Activated naive CD4-positive, alpha-beta T cell treated with anti-CD3 and anti-CD28 coated beads, Interleukin-2, amount 10 ng/mL, durations not matched to agents 7 days and 5 days (primary cell): Measurements from ENCODE around the gene SLC25A33.
A peak's percentile ranks its signal among the peaks of the same experiment; 100 is the strongest.

Source experiments
- CTCF ChIA-PET: fragments of 350-600 bp; sonication (Branson Sonifier 250); formaldehyde crosslinking; loops from one replicate; lab custom pipeline; 2021; ENCODE audit warnings: antibody characterized with exemption; lab: Charles Lee
- DNase-seq: peaks from one replicate; pipeline ENCODE4 v3.0.0-alpha.2; 2020
- H3K27ac Mint-ChIP-seq: one replicate; pipeline ENCODE4 v1.8.0; 2021; ENCODE audit warnings: mild to moderate bottlenecking, moderate library complexity, mixed read lengths
- H3K27me3 Mint-ChIP-seq: one replicate; pipeline ENCODE4 v1.8.0; 2021; ENCODE audit warnings: mild to moderate bottlenecking, mixed read lengths
- H3K36me3 Mint-ChIP-seq: one replicate; pipeline ENCODE4 v1.8.0; 2021; ENCODE audit warnings: mixed read lengths
- H3K4me1 Mint-ChIP-seq: one replicate; pipeline ENCODE4 v1.8.0; 2021; ENCODE audit warnings: mixed read lengths
- H3K4me3 Mint-ChIP-seq: one replicate; pipeline ENCODE4 v1.8.0; 2021; ENCODE audit warnings: mild to moderate bottlenecking, moderate library complexity, mixed read lengths
- H3K9me3 Mint-ChIP-seq: one replicate; pipeline ENCODE4 v1.8.0; 2021; ENCODE audit warnings: mixed read lengths

SLC25A33 gene

DNA sequence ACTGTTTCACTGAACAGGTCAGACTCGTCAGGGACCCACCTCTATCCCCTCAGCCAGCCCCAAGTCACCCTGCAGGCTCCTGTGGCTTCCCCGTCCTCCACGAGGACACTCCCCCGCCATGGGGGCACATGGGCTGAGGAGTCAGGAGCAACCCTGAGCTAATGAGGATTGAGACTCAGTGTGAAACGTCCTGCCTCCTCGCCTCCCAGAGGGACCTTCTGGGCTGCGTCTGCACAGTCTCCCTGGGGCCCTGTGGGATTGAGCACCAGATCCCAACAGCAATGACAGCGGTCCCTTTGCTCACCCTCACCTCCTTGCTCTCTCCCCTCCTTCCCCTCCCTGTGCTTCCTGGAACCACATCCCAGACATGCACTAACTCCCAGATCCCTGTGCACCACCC, 18.9 kb upstream of the SLC25A33 start:
- peaks cover 4% of the 10 kb centered on the region for H3K4me1 Mint-ChIP-seq
- no peaks in the 10 kb centered on the region for H3K9me3 Mint-ChIP-seq
- H3K27me3 Mint-ChIP-seq = peaks cover 13% of the 10 kb centered on the region
- H3K27ac Mint-ChIP-seq = no peak overlapping the region
- no peaks in the 10 kb centered on the region for H3K36me3 Mint-ChIP-seq
- H3K4me3 Mint-ChIP-seq = no peak overlapping the region
- CTCF ChIA-PET = no interaction called here
- no peak for DNase-seq

DNA sequence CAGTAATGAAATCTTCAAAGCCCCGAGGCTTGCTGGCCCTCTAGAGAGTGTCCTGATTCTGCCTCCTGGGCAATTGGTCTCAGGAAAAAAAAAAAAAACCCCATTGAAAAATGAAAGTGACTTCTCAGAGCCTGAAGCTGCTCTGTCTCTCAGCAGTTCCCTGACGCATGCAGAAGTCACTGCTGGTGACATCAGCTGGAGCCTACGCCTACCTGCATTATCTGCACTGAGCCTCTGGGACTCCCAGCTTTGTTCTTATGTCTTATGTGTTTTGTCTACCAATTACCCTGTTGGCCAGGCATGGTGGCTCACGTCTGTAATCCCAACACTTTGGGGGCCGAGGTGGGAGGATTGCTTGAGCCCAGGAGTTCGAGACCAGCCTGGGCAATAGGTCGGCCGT, 10.1 kb upstream of the SLC25A33 start:
- Mint-ChIP-seq H3K36me3 (no peaks in the 10 kb centered on the region), H3K4me3 (no peak overlapping the region), H3K4me1 (no peaks in the 10 kb centered on the region), H3K27ac (no peak overlapping the region), H3K27me3 (peaks cover 12% of the 10 kb centered on the region), H3K9me3 (no peaks in the 10 kb centered on the region)
- DNase-seq = no peak
- CTCF ChIA-PET = no interaction called here

DNA sequence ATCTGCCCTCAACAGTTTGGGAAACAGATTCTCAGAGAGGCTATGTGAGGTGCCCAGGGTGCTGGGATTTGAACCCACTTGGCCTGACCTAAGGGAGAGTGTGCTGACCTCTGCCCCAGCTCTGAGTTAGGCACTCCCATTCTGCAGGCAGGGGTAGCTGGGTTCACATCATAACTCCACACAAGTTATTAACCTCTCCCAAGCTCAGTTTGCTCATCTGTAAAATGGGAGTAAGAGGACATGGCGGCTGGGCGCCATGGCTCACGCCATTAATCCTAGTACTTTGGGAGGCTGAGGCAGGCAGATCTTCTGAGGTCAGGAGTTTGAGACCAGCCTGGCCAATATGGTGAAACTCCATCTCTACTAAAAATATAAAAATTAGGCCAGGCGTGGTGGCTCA, 8.9 kb upstream of the SLC25A33 start:
- H3K27ac Mint-ChIP-seq = no peak overlapping the region
- CTCF ChIA-PET = no interaction called here
- no peaks in the 10 kb centered on the region for H3K9me3 Mint-ChIP-seq
- no peak for DNase-seq
- no peak overlapping the region for H3K4me3 Mint-ChIP-seq
- H3K27me3 Mint-ChIP-seq = peaks cover 12% of the 10 kb centered on the region
- no peaks in the 10 kb centered on the region for H3K4me1 Mint-ChIP-seq
- no peaks in the 10 kb centered on the region for H3K36me3 Mint-ChIP-seq

DNA sequence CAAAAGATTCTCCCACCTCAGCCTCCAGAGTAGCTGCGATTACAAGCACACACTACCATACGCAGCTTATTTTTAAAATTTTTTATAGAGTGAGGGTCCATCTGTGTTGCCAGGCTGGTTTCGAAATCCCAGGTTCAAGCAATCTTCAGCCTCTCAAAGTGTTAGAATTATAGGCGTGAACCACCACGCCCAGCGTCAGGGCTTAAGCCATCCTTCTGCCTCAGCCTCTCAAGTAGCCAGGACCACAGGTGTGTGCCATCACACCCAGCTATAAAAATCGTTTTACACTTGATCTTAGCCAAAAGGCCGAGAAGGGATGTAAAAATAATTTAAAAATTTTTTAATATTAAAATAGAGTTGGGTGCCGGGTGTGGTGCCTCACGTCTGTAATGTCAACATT, 4.3 kb upstream of the SLC25A33 start:
- no peak overlapping the region for H3K4me3 Mint-ChIP-seq
- H3K27ac Mint-ChIP-seq = no peak overlapping the region
- no peaks in the 10 kb centered on the region for H3K9me3 Mint-ChIP-seq
- no peaks in the 10 kb centered on the region for H3K27me3 Mint-ChIP-seq
- CTCF ChIA-PET = no interaction called here
- H3K4me1 Mint-ChIP-seq = peaks cover 19% of the 10 kb centered on the region
- no peaks in the 10 kb centered on the region for H3K36me3 Mint-ChIP-seq
- DNase-seq = no peak

DNA sequence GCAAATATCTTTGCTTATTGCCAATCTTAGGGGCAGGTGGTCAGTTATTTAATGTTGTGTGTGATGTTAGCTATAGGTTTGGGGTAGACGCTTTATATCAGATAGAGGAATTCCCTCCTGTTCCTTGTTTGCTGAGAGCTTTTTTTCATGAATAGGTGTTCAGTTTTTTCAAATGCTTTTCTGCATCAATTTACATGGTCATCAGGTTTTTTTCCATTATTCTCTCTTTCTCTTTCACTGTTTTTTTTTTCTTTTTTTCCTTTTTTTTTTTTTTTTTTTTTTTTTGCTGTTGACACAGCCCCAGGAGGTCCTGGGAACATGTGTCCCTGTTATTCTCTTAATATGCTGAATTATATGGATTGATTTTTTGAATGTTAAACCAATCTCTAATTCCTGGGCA, 3.0 kb upstream of the SLC25A33 start:
- H3K27me3 Mint-ChIP-seq = no peaks in the 10 kb centered on the region
- CTCF ChIA-PET = no interaction called here
- H3K27ac Mint-ChIP-seq = no peak overlapping the region
- H3K4me3 Mint-ChIP-seq = no peak overlapping the region
- H3K36me3 Mint-ChIP-seq = no peaks in the 10 kb centered on the region
- H3K4me1 Mint-ChIP-seq = peaks cover 31% of the 10 kb centered on the region
- no peak for DNase-seq
- no peaks in the 10 kb centered on the region for H3K9me3 Mint-ChIP-seq

DNA sequence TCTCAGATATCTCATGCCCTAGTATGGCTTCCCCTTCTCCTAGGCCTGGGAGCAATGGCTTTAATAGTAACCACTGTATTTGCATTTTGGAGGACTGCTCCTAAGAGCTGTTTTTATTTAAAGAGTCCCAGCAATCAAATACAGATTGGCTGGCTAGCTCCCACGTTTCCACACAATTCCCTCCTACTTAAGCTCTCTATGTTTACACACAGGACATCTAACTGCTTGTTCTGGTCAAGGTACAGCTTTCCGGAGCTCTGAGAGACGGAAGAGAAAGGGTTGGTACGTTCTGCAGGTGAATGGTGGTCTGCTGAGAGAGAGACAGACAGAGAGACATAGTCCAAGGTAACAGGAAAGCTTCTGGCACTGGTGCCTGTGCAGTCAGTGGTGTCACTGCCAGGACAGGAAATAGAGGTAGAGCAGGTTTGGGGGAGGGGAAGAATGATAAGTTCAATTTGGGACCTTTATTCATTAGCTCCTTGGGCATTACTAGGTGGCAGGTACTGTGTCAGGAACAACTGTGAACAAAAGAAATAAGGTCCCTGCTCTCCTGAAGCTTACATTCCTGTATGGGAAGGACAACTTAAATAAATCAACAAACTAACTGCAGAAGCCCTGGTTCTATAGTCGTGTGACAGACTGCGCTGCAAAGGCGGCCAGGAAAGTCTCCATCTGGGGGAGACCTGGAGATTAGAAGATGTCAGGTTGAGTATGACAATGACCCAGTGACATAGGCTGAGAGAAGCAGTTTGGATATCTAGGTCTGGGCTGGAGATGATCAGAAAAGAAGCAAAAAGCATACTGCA, 1.2 kb upstream of the SLC25A33 start:
- no peak for DNase-seq
- CTCF ChIA-PET = interaction anchor here (1.4 kb wide), 2 partner anchors 42 to 47 kb away, joined by 3 to 4 read pairs; no protein-coding TSS in a partner anchor
- peak overlapping the region; percentile 5 for H3K4me3 Mint-ChIP-seq
- H3K9me3 Mint-ChIP-seq = no peaks in the 10 kb centered on the region
- peak overlapping the region; percentile 22 for H3K27ac Mint-ChIP-seq
- peaks cover 41% of the 10 kb centered on the region for H3K4me1 Mint-ChIP-seq
- peaks cover 2% of the 10 kb centered on the region for H3K36me3 Mint-ChIP-seq
- no peaks in the 10 kb centered on the region for H3K27me3 Mint-ChIP-seq

DNA sequence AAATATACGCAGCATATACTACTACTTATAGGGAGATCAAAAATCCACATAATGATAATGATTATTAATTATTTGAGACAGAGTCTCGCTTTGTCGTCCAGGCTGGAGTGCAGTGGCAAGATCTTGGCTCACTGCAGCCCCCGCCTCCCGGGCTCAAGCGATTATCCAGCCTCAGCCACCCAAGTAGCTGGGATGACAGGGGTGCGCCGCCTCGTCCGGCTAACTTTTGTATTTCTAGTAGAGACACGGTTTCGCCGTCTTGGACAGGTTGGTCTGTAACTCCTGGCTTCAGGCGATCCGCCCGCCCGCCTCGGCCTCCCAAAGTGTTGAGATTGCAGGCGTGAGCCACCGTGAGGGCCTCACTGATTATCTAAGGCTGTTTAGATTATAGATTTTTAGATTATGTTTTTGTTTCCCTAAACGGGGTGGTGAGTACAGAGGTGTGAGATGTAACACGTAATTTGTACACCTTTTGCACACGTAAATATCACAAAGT, 548 bp upstream of the SLC25A33 start:
- peak overlapping the region; percentile 89 for H3K27ac Mint-ChIP-seq
- peaks cover 41% of the 10 kb centered on the region for H3K4me1 Mint-ChIP-seq
- DNase-seq = peak; percentile 27
- no peaks in the 10 kb centered on the region for H3K27me3 Mint-ChIP-seq
- no peaks in the 10 kb centered on the region for H3K9me3 Mint-ChIP-seq
- H3K36me3 Mint-ChIP-seq = peaks cover 2% of the 10 kb centered on the region
- peak overlapping the region; percentile 77 for H3K4me3 Mint-ChIP-seq
- CTCF ChIA-PET = interaction anchor here (1.4 kb wide), 2 partner anchors 43 to 47 kb away, joined by 3 to 4 read pairs; no protein-coding TSS in a partner anchor

DNA sequence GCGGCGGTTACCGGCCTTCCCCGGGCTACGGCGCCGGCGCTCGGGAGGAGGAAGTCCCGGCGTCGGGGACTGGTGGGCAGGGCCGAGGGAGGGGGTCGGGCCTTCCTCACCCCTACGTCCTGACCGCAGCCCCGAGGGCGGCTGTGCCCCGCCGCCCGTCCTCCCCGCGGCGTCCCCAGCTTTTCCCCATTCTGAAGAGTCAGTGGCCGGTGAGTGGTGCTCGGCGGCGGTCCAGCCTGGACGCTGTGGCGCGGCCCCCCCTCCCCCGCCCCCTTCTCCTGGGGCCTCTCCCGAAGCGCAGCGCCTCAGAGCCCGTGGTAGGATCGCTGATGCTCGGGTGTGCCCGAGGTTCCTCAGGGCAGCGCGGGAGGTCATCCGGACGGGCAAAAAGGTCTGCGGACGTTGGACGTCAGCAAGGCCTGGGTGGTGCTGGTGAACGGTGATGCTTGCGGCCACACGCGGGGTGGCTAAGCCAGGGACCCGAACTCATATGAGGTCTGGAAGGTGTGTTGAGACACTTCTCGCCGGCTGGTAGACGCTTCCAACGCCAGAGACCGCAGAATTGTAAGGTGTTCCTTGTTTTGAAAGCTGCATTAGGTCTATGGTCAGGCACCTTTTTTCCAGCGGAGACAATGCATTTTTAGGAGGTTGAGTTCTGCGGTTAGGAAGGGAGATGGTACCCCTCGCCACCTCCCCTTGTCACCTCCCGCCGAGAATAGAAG, 725 bp downstream of the SLC25A33 start:
- Mint-ChIP-seq H3K4me3 (peak overlapping the region; percentile 89), H3K27me3 (no peaks in the 10 kb centered on the region), H3K4me1 (peaks cover 41% of the 10 kb centered on the region), H3K9me3 (no peaks in the 10 kb centered on the region), H3K36me3 (peaks cover 4% of the 10 kb centered on the region), H3K27ac (peak overlapping the region; percentile 87)
- peak; percentile 70 for DNase-seq
- CTCF ChIA-PET = no interaction called here

DNA sequence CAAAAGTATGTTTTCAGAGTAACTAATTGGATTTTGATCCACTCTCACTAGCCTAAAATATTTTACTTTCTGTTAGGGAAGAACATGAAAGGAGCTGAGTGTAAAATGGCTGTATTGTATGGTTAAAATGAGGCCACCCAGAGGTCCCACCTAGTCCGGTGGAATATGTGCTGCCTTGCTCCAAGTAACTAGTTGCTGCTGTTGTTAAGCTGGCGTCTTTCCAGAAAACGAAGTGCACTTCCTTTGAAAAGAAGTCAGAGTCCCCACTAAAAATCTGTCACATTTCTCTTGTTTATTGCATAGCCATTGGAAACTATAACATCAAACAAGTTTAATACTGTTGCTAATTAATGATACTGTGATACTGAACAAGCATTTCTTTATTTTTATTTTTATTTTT, 3.2 kb downstream of the SLC25A33 start:
- DNase-seq = no peak
- Mint-ChIP-seq H3K4me3 (no peak overlapping the region), H3K36me3 (peaks cover 4% of the 10 kb centered on the region), H3K9me3 (no peaks in the 10 kb centered on the region), H3K4me1 (peaks cover 38% of the 10 kb centered on the region), H3K27ac (no peak overlapping the region), H3K27me3 (no peaks in the 10 kb centered on the region)
- CTCF ChIA-PET = no interaction called here

DNA sequence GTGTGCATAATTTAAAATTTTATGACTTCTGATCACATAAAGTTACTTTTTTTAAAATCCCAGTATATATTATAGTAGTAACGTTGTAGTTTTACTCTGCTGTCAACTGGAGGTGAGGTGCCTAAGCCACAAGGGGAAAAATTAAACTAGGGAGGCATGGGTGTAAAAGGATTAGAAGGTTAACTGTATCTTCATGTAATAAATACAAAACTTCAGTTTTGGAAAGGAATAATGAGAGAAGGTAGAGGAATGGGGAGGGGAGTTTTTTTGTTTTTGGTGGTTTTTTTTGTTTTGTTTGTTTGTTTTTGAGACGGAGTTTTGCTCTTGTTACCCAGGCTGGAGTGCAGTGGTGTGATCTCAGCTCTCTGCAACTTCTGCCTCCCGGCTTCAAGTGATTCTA, 5.7 kb downstream of the SLC25A33 start:
- Mint-ChIP-seq H3K9me3 (no peaks in the 10 kb centered on the region), H3K4me1 (peaks cover 23% of the 10 kb centered on the region), H3K4me3 (no peak overlapping the region), H3K27me3 (no peaks in the 10 kb centered on the region), H3K36me3 (peaks cover 7% of the 10 kb centered on the region), H3K27ac (peak overlapping the region; percentile 49)
- CTCF ChIA-PET = no interaction called here
- DNase-seq = no peak

DNA sequence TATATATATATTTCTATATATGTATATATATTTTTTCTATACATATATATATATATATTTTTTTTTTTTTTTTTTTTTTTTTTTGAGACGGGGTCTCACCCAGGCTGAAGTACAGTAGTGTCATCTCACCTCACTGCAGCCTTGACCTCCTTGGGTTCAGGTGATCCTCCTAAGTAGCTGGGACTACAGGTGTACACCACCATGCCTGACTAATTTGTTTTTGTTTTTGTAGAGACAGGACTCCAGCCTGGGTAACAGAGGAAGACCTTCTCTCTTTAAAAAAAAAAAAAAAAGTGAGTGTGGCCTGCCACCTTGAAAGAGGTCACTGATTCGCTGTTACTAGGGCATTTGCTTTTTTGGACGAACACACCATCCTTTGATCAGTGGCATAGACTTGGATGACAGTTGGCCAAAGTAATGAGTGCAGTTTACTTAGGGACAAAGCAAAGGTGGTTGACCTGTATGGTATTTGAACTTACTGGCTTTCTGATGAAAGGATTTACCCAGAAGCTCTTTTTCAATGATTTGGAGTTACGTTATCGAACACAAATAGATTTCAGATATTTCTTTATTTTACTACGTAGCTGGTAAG, 10.8 kb downstream of the SLC25A33 start:
- CTCF ChIA-PET = no interaction called here
- no peak overlapping the region for H3K4me3 Mint-ChIP-seq
- no peaks in the 10 kb centered on the region for H3K27me3 Mint-ChIP-seq
- no peak for DNase-seq
- no peaks in the 10 kb centered on the region for H3K9me3 Mint-ChIP-seq
- peaks cover 3% of the 10 kb centered on the region for H3K36me3 Mint-ChIP-seq
- no peak overlapping the region for H3K27ac Mint-ChIP-seq
- no peaks in the 10 kb centered on the region for H3K4me1 Mint-ChIP-seq

DNA sequence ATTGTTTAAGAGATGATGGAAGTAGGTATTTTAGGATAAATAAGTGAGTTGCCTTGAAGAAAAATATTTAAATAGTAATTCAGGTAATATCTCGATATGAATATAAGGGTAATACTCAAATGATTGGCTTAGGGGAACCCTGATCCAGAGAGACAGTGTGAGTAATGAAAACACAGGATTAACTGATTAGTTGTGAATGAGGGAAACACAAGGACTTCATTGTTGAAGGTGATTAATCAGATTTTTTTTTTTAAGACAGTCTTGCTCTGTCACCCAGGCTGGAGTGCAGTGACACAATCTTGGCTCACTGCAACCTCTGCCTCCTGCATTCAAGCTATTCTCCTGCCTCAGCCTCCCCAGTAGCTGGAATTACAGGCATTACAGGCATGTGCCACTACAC, 12.7 kb downstream of the SLC25A33 start:
- Mint-ChIP-seq H3K4me3 (no peak overlapping the region), H3K27ac (no peak overlapping the region), H3K9me3 (no peaks in the 10 kb centered on the region), H3K27me3 (no peaks in the 10 kb centered on the region), H3K36me3 (peaks cover 16% of the 10 kb centered on the region), H3K4me1 (peaks cover 4% of the 10 kb centered on the region)
- DNase-seq = no peak
- CTCF ChIA-PET = no interaction called here

DNA sequence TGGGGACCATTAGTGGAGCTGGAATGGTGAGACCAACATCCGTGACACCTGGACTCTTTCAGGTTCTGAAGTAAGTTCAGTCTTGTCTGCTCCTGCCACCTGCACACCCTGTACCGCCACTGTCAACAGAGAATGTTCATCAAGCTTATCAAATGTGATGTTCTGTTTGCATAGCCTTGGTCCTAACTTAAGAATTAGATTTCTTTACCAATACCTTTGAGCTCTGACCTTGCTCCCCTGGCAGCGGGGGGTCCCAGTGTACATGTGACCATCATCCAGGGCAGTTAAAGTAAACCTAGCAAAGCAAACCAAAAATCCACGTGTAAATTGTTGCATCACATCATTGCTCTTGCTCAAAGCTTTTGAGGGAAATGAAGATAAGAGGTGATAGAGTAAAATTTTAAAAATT, 14.5 kb downstream of the SLC25A33 start:
- Mint-ChIP-seq H3K9me3 (no peaks in the 10 kb centered on the region), H3K27me3 (no peaks in the 10 kb centered on the region), H3K36me3 (peaks cover 17% of the 10 kb centered on the region), H3K4me1 (peaks cover 18% of the 10 kb centered on the region), H3K27ac (no peak overlapping the region), H3K4me3 (no peak overlapping the region)
- DNase-seq = no peak
- CTCF ChIA-PET = interaction anchor here (0.5 to 1.7 kb wide), 4 partner anchors 18 to 145 kb away, joined by 3 to 5 read pairs (median 4); no protein-coding TSS in a partner anchor

DNA sequence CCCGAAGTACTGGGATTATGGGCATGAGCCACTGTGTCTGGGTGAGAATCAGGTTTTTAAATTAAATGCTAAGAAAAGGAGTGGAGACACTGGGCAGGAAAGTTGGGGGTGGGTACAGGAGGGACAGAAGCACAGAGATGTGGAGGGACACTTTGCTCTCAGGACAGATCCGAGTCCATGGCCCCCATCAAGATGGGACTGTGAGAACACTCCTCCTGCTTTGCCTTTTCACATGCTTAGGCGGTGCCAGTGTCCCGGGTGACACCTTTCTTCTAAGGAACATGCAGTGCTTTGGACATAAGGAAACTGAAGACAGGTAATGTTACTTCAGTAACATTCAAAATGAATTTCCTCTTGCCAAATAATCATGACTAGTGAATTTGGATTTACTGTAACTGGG, 16.7 kb downstream of the SLC25A33 start:
- H3K9me3 Mint-ChIP-seq = no peaks in the 10 kb centered on the region
- peaks cover 33% of the 10 kb centered on the region for H3K4me1 Mint-ChIP-seq
- H3K27me3 Mint-ChIP-seq = no peaks in the 10 kb centered on the region
- CTCF ChIA-PET = no interaction called here
- H3K27ac Mint-ChIP-seq = no peak overlapping the region
- H3K4me3 Mint-ChIP-seq = no peak overlapping the region
- peaks cover 16% of the 10 kb centered on the region for H3K36me3 Mint-ChIP-seq
- DNase-seq = no peak
